ENCODE measurements around the gene LMOD1. TPM values are rescaled to one million over a fixed set of nuclear protein-coding genes. Genes with fewer than 3 reads are reported as not detected.

Gene LMOD1
- total and polyA plus RNA-seq, 3 donors from 2014 or later: 31.4 to 46.3 (median 39.4) TPM

GRCh38 chr1:201985355-201985754 is 39.0 kb upstream of the LMOD1 start:
- H3K4me1 ChIP-seq: peaks cover 15% of the 10 kb centered on the region
- no peaks in the 10 kb centered on the region for H3K27me3 ChIP-seq
- no peak for TF ChIP-seq CTCF (IDR thresholded peaks at IDR 0.05)
- TF ChIP-seq POLR2A (IDR thresholded peaks at IDR 0.05): no peak
- WGBS, 2 donors: 66 to 89% methylated on average over 2 of the region's 2 CpGs
- no peaks in the 10 kb centered on the region for H3K36me3 ChIP-seq (ENCODE audit: low read depth, missing control alignments)
- DNase-seq: no peak
- intact Hi-C loops (cut with DNase I; ENCODE audit: low total_unique reads): no loop called here
- H3K4me3 ChIP-seq: no peak overlapping the region
- no peak overlapping the region for H3K27ac ChIP-seq
- no peaks in the 10 kb centered on the region for H3K9me3 ChIP-seq

DNA sequence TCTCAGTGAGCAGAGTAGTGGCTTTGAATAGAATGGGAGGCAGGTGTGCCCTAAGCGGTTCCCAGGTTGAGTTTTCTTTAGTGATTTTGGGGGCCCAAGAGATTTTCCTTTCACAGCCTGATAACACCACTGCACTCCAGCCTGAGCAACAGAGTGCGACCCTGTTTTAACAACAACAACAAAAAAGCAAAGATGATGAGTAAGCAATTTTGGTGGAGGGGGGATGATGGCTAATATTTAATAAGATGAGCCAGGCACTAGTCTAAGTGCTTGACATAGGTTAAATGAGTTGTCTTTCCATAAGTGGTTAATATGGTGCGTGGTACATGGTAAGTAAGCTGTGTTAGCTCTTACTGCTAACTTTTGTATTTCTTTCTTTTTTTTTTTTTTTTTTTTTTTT is 38.1 kb upstream of the LMOD1 start:
- 67 to 87% methylated on average over 3 of the region's 3 CpGs for WGBS, 2 donors
- intact Hi-C loops (cut with DNase I; ENCODE audit: low total_unique reads): no loop called here
- TF ChIP-seq POLR2A (IDR thresholded peaks at IDR 0.05) (no peak), CTCF (IDR thresholded peaks at IDR 0.05) (no peak)

DNA sequence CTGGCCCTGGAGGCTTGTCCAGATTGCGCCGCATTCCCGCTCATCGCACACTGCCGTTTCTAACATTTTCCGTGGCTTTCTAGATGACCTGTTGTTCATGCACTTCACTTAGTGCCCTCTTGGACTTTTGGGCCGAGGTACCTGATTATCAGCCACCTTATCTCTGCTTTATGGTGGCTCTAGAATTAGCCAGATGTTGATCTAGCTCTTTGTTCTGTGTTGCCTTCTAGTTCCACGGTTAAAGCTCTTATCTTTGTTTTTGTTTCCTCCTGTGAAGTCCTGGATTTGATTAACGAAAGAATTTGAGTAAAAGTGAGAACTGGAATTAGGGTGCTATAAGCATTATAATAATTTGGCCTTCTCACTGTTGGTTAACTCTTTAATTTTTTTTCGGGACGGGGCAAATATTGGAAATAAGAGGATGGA is 37.0 kb upstream of the LMOD1 start:
- intact Hi-C loops (cut with DNase I; ENCODE audit: low total_unique reads): no loop called here
- Histone ChIP-seq H3K4me3 (peak overlapping the region; percentile 87 to 93), H3K27me3 (no peaks in the 10 kb centered on the region), H3K4me1 (peaks cover 5% of the 10 kb centered on the region), H3K36me3 (ENCODE audit: low read depth, missing control alignments) (no peaks in the 10 kb centered on the region), H3K9me3 (no peaks in the 10 kb centered on the region), H3K27ac (peak overlapping the region; percentile 77 to 80)
- WGBS, 2 donors: 1 to 3% methylated on average over 11 of the region's 11 CpGs
- TF ChIP-seq POLR2A (IDR thresholded peaks at IDR 0.05): no peak
- TF ChIP-seq CTCF (IDR thresholded peaks at IDR 0.05): no peak
- DNase-seq: no peak

More for the DNA sequence above, 38.1 kb upstream of the LMOD1 start:
- H3K4me3 ChIP-seq: no peak overlapping the region
- H3K4me1 ChIP-seq: peaks cover 10% of the 10 kb centered on the region
- no peaks in the 10 kb centered on the region for H3K36me3 ChIP-seq (ENCODE audit: low read depth, missing control alignments)
- no peak for DNase-seq
- no peaks in the 10 kb centered on the region for H3K9me3 ChIP-seq
- no peak overlapping the region for H3K27ac ChIP-seq
- H3K27me3 ChIP-seq: no peaks in the 10 kb centered on the region

GRCh38 chr1:201982623-201983379 is 36.5 kb upstream of the LMOD1 start, which contains the start of gene RNPEP:
RNPEP (plus strand) TSS chr1:201982648; CDS start chr1:201982667, 19 bp downstream.
- intact Hi-C loops (cut with DNase I; ENCODE audit: low total_unique reads): no loop called here
- Histone ChIP-seq H3K27me3 (no peaks in the 10 kb centered on the region), H3K4me3 (peak within 1 kb of the TSS; percentile 87 to 93), H3K27ac (peak within 1 kb of the TSS; percentile 77 to 80), H3K9me3 (no peaks in the 10 kb centered on the region), H3K36me3 (ENCODE audit: low read depth, missing control alignments) (no peaks in the 10 kb centered on the region), H3K4me1 (peaks cover 5% of the 10 kb centered on the region)
- TF ChIP-seq CTCF (IDR thresholded peaks at IDR 0.05) (peak in 1 of 3 experiments; percentile 1), POLR2A (IDR thresholded peaks at IDR 0.05) (no peak)
- DNase-seq: peak; percentile 63
- WGBS, 2 donors: 0 to 1% methylated on average over 18 to 20 of the region's 80 CpGs
